ENCODE data around the gene POU6F2.

GRCh38 chr7:39291628-39292410 is 314.1 kb downstream of the POU6F2 start:
- TF ChIP-seq CTCF (IDR thresholded peaks at IDR 0.05; ENCODE audit: insufficient read depth, low read length) (no peak), REST (IDR thresholded peaks at IDR 0.05; ENCODE audit: insufficient replicate concordance, low read depth) (no peak), GABPA (IDR thresholded peaks at IDR 0.05; ENCODE audit: low read depth) (no peak)

All from HL-60 (cell line).